Hepatocyte (in vitro differentiated cells): ENCODE results near the gene MYBPC3. TPM values are rescaled to one million over a fixed set of nuclear protein-coding genes. Genes with fewer than 3 reads are reported as not detected.

ENCODE experiments used
- DNase-seq: peaks from one replicate; pipeline ENCODE4 v3.0.0-alpha.2; 2016; ENCODE audit warnings: low spot score
- H2AFZ ChIP-seq: fragments of 200-600 bp; sonication (generic); 2 replicates; pipeline ENCODE4 v1.6.0; 2016; ENCODE audit warnings: antibody characterized with exemption, mild to moderate bottlenecking
- H3K27ac ChIP-seq: fragments of 200-600 bp; sonication (generic); 2 replicates; pipeline ENCODE4 v1.5.1; 2016; ENCODE audit warnings: mild to moderate bottlenecking
- H3K27me3 ChIP-seq: fragments of 200-600 bp; sonication (generic); 2 replicates; pipeline ENCODE4 v1.6.1; 2016
- H3K36me3 ChIP-seq: fragments of 200-600 bp; sonication (generic); replicated peaks from 2 replicates; pipeline ENCODE4 v1.5.1; 2016; ENCODE audit warnings: low read depth; ENCODE audit not compliant: insufficient read depth
- H3K4me1 ChIP-seq: fragments of 200-600 bp; sonication (generic); 2 replicates; pipeline ENCODE4 v1.5.1; 2016; ENCODE audit warnings: mild to moderate bottlenecking, moderate library complexity; ENCODE audit not compliant: insufficient read depth
- H3K4me2 ChIP-seq: fragments of 200-600 bp; sonication (generic); 2 replicates; pipeline ENCODE4 v1.6.0; 2016
- H3K4me3 ChIP-seq: fragments of 200-600 bp; sonication (generic); 2 replicates; pipeline ENCODE4 v1.5.1; 2016; ENCODE audit warnings: mild to moderate bottlenecking
- H3K79me2 ChIP-seq: fragments of 200-600 bp; sonication (generic); 2 replicates; pipeline ENCODE4 v1.6.0; 2017; ENCODE audit warnings: mild to moderate bottlenecking
- H3K9me2 ChIP-seq: fragments of 200-600 bp; sonication (generic); replicated peaks from 2 replicates; pipeline ENCODE4 v1.6.0; 2017; ENCODE audit warnings: mild to moderate bottlenecking; ENCODE audit not compliant: insufficient read depth
- H3K9me3 ChIP-seq: fragments of 200-600 bp; sonication (generic); 2 replicates; pipeline ENCODE4 v1.5.1; 2016; ENCODE audit warnings: low read depth, mild to moderate bottlenecking
- H4K20me1 ChIP-seq: fragments of 200-600 bp; sonication (generic); 2 replicates; pipeline ENCODE4 v1.6.0; 2016; ENCODE audit warnings: mild to moderate bottlenecking; ENCODE audit not compliant: insufficient read depth, poor library complexity, severe bottlenecking
- CTCF ChIP-seq: fragments of 200-600 bp; sonication (generic); IDR thresholded peaks from 2 replicates; pipeline ENCODE4 v1.5.1; 2016; ENCODE audit warnings: antibody characterized with exemption, mild to moderate bottlenecking; ENCODE audit not compliant: poor library complexity
- EZH2 ChIP-seq: fragments of 200-600 bp; sonication (generic); IDR thresholded peaks from 2 replicates; pipeline ENCODE4 v1.6.1; 2016; ENCODE audit warnings: antibody characterized with exemption, mild to moderate bottlenecking, borderline replicate concordance
- EZH2phosphoT487 ChIP-seq: fragments of 200-600 bp; sonication (generic); IDR thresholded peaks from one replicate; pipeline ENCODE4 v1.6.1; 2018; ENCODE audit warnings: antibody characterized with exemption, mild to moderate bottlenecking, low read depth, moderate library complexity; ENCODE audit not compliant: unreplicated experiment, severe bottlenecking
- WGBS: methylation state at CpG from one replicate; pipeline ENCODE4 v1.1.6; 2016; ENCODE audit warnings: low lambda C conversion rate; ENCODE audit errors: missing lambda C conversion rate; 5-methylcytosine and 5-hydroxymethylcytosine counted together
- polyA plus RNA-seq: library from polyadenylated mRNA; unstranded; fragments of >200 nt; fragmentation: Nextera tagmentation; extraction: Ambion mirVana; gene quantifications from 2 replicates; pipeline ENCODE4 v1.2.1, GENCODE V29; 2016
- total RNA-seq: library from RNA; depleted of rRNA; stranded (reverse); fragments of >200 nt; gene quantifications from 2 replicates; pipeline ENCODE4 v1.2.3, GENCODE V29; 2014

MYBPC3 gene
- total and polyA plus RNA-seq, 2 experiments from 2014 or later = 0.51 to 1.4 TPM

- H2AFZ ChIP-seq = no peak overlapping the region
- WGBS = 79% methylated on average over 5 of the region's 5 CpGs
- H4K20me1 ChIP-seq = no peaks in the 10 kb centered on the region
- no peaks in the 10 kb centered on the region for H3K9me3 ChIP-seq
- H3K9me2 ChIP-seq = no peaks in the 10 kb centered on the region
- H3K4me2 ChIP-seq = no peak overlapping the region
- no peaks in the 10 kb centered on the region for H3K4me1 ChIP-seq
- TF ChIP-seq EZH2phosphoT487 (no peak), CTCF (no peak), EZH2 (no peak)
- no peaks in the 10 kb centered on the region for H3K27me3 ChIP-seq
- DNase-seq = no peak
- H3K79me2 ChIP-seq = no peaks in the 10 kb centered on the region
- no peak overlapping the region for H3K27ac ChIP-seq
- H3K36me3 ChIP-seq = no peaks in the 10 kb centered on the region
- no peak overlapping the region for H3K4me3 ChIP-seq
Measured at GRCh38 chr11:47347137-47347536, 5.4 kb downstream of the MYBPC3 start.

GRCh38 chr11:47345890-47346563 is 6.5 kb downstream of the MYBPC3 start:
- no peak for DNase-seq
- TF ChIP-seq EZH2 (no peak), CTCF (no peak), EZH2phosphoT487 (no peak)
- Histone ChIP-seq H3K4me2 (no peak overlapping the region), H4K20me1 (no peaks in the 10 kb centered on the region), H3K27ac (no peak overlapping the region), H3K9me2 (no peaks in the 10 kb centered on the region), H3K79me2 (no peaks in the 10 kb centered on the region), H2AFZ (no peak overlapping the region), H3K4me1 (no peaks in the 10 kb centered on the region), H3K27me3 (no peaks in the 10 kb centered on the region), H3K9me3 (no peaks in the 10 kb centered on the region), H3K4me3 (no peak overlapping the region), H3K36me3 (no peaks in the 10 kb centered on the region)
- 89% methylated on average over 18 of the region's 18 CpGs for WGBS

- DNase-seq = no peak
- Histone ChIP-seq H3K79me2 (no peaks in the 10 kb centered on the region), H3K9me3 (no peaks in the 10 kb centered on the region), H3K4me3 (no peak overlapping the region), H4K20me1 (no peaks in the 10 kb centered on the region), H2AFZ (no peak overlapping the region), H3K4me1 (no peaks in the 10 kb centered on the region), H3K9me2 (no peaks in the 10 kb centered on the region), H3K36me3 (no peaks in the 10 kb centered on the region), H3K27ac (no peak overlapping the region), H3K27me3 (no peaks in the 10 kb centered on the region), H3K4me2 (no peak overlapping the region)
- 97% methylated on average over 15 of the region's 15 CpGs for WGBS
- TF ChIP-seq CTCF (no peak), EZH2phosphoT487 (no peak), EZH2 (no peak)
Measured at GRCh38 chr11:47342854-47343253, 9.6 kb downstream of the MYBPC3 start.
